Pancreas (tissue), 10 donors: ENCODE data around the gene POLN. TPM values are rescaled to one million over a fixed set of nuclear protein-coding genes. Genes with fewer than 3 reads are reported as not detected.

Experiments
- ATAC-seq, 4 donors: fragments of 200-7000 bp; cut with Tn5 transposase; one replicate each; pipeline versions ENCODE4 v1.8.0 to v1.9.1; 2020; ENCODE audit warnings: mild to moderate bottlenecking in 4 of 4, moderate library complexity in 4 of 4
- DNase-seq, 6 donors: peaks; one replicate each; pipeline ENCODE4 v3.0.0-alpha.2; 2020
- FAIRE-seq: peaks from 2 replicates; lab custom pipeline; 2012; peaks lifted over from hg19 to GRCh38; lab: Jason Lieb, UNC
- H3K27ac ChIP-seq, 4 donors: fragments of 200-600 bp; sonication (generic); 1 replicate in 3 of 4; 2 replicates in 1 of 4; pipeline versions ENCODE4 v1.5.0 to v1.8.0; 2020
- H3K27me3 ChIP-seq, 4 donors: fragments of 200-600 bp; one replicate each; pipeline ENCODE4 v1.8.0; 2021
- H3K36me3 ChIP-seq, 3 donors: fragments of 200-600 bp; sonication (generic) in 1 of 3; one replicate each; pipeline versions ENCODE4 v1.5.0 to v1.8.0; 2020 to 2021
- H3K4me1 ChIP-seq, 3 donors: fragments of 200-600 bp; one replicate each; pipeline ENCODE4 v1.8.0; 2021
- H3K4me3 ChIP-seq, 4 donors: fragments of 200-600 bp; sonication (generic) in 2 of 4; one replicate each; pipeline versions ENCODE4 v1.5.0 to v1.8.0; 2020 to 2021
- H3K9me3 ChIP-seq, 4 donors: fragments of 200-600 bp; one replicate each; pipeline ENCODE4 v1.8.0; 2021
- CTCF ChIP-seq, 4 donors: fragments of 200-600 bp; sonication (generic) in 3 of 4; IDR thresholded peaks; one replicate each; pipeline versions ENCODE4 v1.5.0 to v1.8.0; 2021; ENCODE audit warnings: antibody characterized with exemption in 4 of 4
- WGBS, 2 donors: extraction: QIAGEN DNeasy Blood & Tissue Kit; methylation state at CpG; one replicate each; pipeline ENCODE4 v1.1.7; 2013; 5-methylcytosine and 5-hydroxymethylcytosine counted together
- intact Hi-C, 3 donors: fragments of 100-400 bp; cut with DNase I; formaldehyde crosslinking; loops; one replicate each; pipeline versions ENCODE4 v1.11.1 to v1.14.2; 2022
- polyA plus RNA-seq, 2 donors: library from polyadenylated mRNA; stranded (reverse); fragments of 200-250 nt; gene quantifications; one replicate each; pipeline ENCODE4 v1.2.3, GENCODE V29; 2013
- total RNA-seq, 6 donors: library from RNA; stranded (reverse); fragmentation: NEBNext Ultra II Directional in 4 of 6; extraction: Animal tissue kit (Norgen Biotek cat#: 25700) in 4 of 6; gene quantifications; one replicate each; pipeline versions ENCODE4 v1.2.1 to v1.2.4, GENCODE V29; 2021 to 2023
- donor health status: healthy with polysubstance abuse.
- donor health status: DM: no; HTN: no; CAD: no; lungs with moderate emphysema.
- donor health status: DM: no; HTN: no; CAD: no.
- donor health status: control.
- donor health status: control.
- donor health status: Bipolar disorder and iron deficiency.
- donor health status: DM: yes; HTN: yes; CAD: no.
- donor health status: DM: no; HTN: no; CAD: no.
- donor health status: DM: no; HTN: no; CAD: no.
- donor health status: DM: yes; HTN: yes; CAD: no.

POLN gene
- total and polyA plus RNA-seq, 8 donors = 0.95 to 3.6 (median 1.9) TPM

- 80 to 82% methylated on average over 5 of the region's 5 CpGs for WGBS, 2 donors
- Histone ChIP-seq H3K9me3 (no peaks in the 10 kb centered on the region), H3K27me3 (no peaks in the 10 kb centered on the region), H3K4me1 (peaks cover 0 to 4% (median 0%) of the 10 kb centered on the region in 3 donors), H3K4me3 (no peak overlapping the region), H3K27ac (no peak overlapping the region), H3K36me3 (no peaks in the 10 kb centered on the region)
- DNase-seq = peak in 1 of 6 donors; percentile 8
- intact Hi-C loops = no loop called here
- ATAC-seq = no peak
- no peak for TF ChIP-seq CTCF (IDR thresholded peaks at IDR 0.05)
- no peak for FAIRE-seq
These were observed 24.9 kb upstream of the POLN start for GRCh38 chr4:2266821-2267220.

GRCh38 chr4:2266181-2266580, 24.3 kb upstream of the POLN start:
- Histone ChIP-seq H3K27me3 (no peaks in the 10 kb centered on the region), H3K4me1 (peaks cover 0 to 4% (median 0%) of the 10 kb centered on the region in 3 donors), H3K4me3 (no peak overlapping the region), H3K9me3 (no peaks in the 10 kb centered on the region), H3K27ac (no peak overlapping the region), H3K36me3 (no peaks in the 10 kb centered on the region)
- intact Hi-C loops = no loop called here
- no peak for FAIRE-seq
- no peak for TF ChIP-seq CTCF (IDR thresholded peaks at IDR 0.05)
- peak in 2 of 6 donors; percentile 46 to 47 for DNase-seq
- ATAC-seq = no peak
- 47 to 52% methylated on average over 8 of the region's 8 CpGs for WGBS, 2 donors

GRCh38 chr4:2265113-2266110, 23.5 kb upstream of the POLN start:
- H3K4me1 ChIP-seq = peaks cover 0 to 7% (median 1%) of the 10 kb centered on the region in 3 donors
- intact Hi-C loops = no loop called here
- 86 to 94% methylated on average over 19 of the region's 19 CpGs for WGBS, 2 donors
- DNase-seq = peak in 2 of 6 donors; percentile 26 to 55
- no peaks in the 10 kb centered on the region for H3K9me3 ChIP-seq
- no peak overlapping the region for H3K27ac ChIP-seq
- H3K27me3 ChIP-seq = no peaks in the 10 kb centered on the region
- no peak for FAIRE-seq
- H3K4me3 ChIP-seq = no peak overlapping the region
- no peak for ATAC-seq
- H3K36me3 ChIP-seq = no peaks in the 10 kb centered on the region
- TF ChIP-seq CTCF (IDR thresholded peaks at IDR 0.05) = no peak

GRCh38 chr4:2264481-2265041, 22.6 kb upstream of the POLN start:
- Histone ChIP-seq H3K4me1 (peaks cover 0 to 13% (median 10%) of the 10 kb centered on the region in 3 donors), H3K27me3 (no peaks in the 10 kb centered on the region), H3K9me3 (no peaks in the 10 kb centered on the region), H3K27ac (no peak overlapping the region), H3K4me3 (no peak overlapping the region), H3K36me3 (no peaks in the 10 kb centered on the region)
- DNase-seq = peak in 3 of 6 donors; percentile 56 to 74 (median 58)
- 78 to 89% methylated on average over 6 of the region's 6 CpGs for WGBS, 2 donors
- no peak for TF ChIP-seq CTCF (IDR thresholded peaks at IDR 0.05)
- intact Hi-C loops = no loop called here
- no peak for FAIRE-seq
- no peak for ATAC-seq
